ENCODE results near the gene MYZAP.

GRCh38 chr15:57575363-57575762 is 16.3 kb upstream of the MYZAP start:
- TF ChIP-seq POLR2A (IDR thresholded peaks at IDR 0.05) (no peak), CTCF (IDR thresholded peaks at IDR 0.05 in 8 of 11, conservative IDR thresholded peaks at IDR 0.05 in 3 of 11) (no peak)

Data from spleen (tissue), 7 donors.